Astrocyte (in vitro differentiated cells and primary cell): ENCODE results near the gene CCDC74B. TPM values are rescaled to one million over a fixed set of nuclear protein-coding genes. Genes with fewer than 3 reads are reported as not detected.
"Not testable (repeated sequence)": the region's sequence is repeated elsewhere in the genome, so short reads cannot be mapped to it uniquely, and the experiment has no call there.

Source experiments
- DNase-seq: peaks from one replicate; pipeline ENCODE4 v3.0.0-alpha.2; 2010; ENCODE audit warnings: low read depth
- FAIRE-seq: peaks from 2 replicates; lab custom pipeline; 2011; peaks lifted over from hg19 to GRCh38; lab: Jason Lieb, UNC
- H2AFZ ChIP-seq: 2 replicates; pipeline ENCODE4 v1.6.0; 2012; ENCODE audit warnings: low read depth, low read length, inconsistent platforms
- H3K27ac ChIP-seq: 2 replicates; pipeline ENCODE4 v1.5.1; 2011; ENCODE audit warnings: low read depth, low read length, inconsistent platforms
- H3K27me3 ChIP-seq: 2 replicates; pipeline ENCODE4 v1.6.0; 2011; ENCODE audit warnings: low read length, inconsistent platforms; ENCODE audit not compliant: insufficient read depth
- H3K36me3 ChIP-seq: 2 replicates; pipeline ENCODE4 v1.5.1; 2011; ENCODE audit warnings: low read length, inconsistent platforms; ENCODE audit not compliant: insufficient read depth
- H3K4me1 ChIP-seq: 2 replicates; pipeline ENCODE4 v1.5.1; 2011; ENCODE audit warnings: low read length, inconsistent platforms; ENCODE audit not compliant: insufficient read depth
- H3K4me2 ChIP-seq: 2 replicates; pipeline ENCODE4 v1.6.0; 2012; ENCODE audit warnings: low read length, inconsistent platforms
- H3K4me3 ChIP-seq: 2 replicates; pipeline ENCODE4 v1.5.1; 2011; ENCODE audit warnings: low read depth, mild to moderate bottlenecking, low read length, inconsistent platforms; ENCODE audit not compliant: insufficient read depth
- H3K79me2 ChIP-seq: 2 replicates; pipeline ENCODE4 v1.6.0; 2012; ENCODE audit warnings: mild to moderate bottlenecking, low read length, inconsistent platforms; ENCODE audit not compliant: insufficient read depth
- H3K9ac ChIP-seq: 2 replicates; pipeline ENCODE4 v1.6.0; 2012; ENCODE audit warnings: mild to moderate bottlenecking, low read length, inconsistent platforms
- H3K9me3 ChIP-seq: 2 replicates; pipeline ENCODE4 v1.5.1; 2012; ENCODE audit warnings: low read depth, mild to moderate bottlenecking, low read length, inconsistent platforms; ENCODE audit not compliant: insufficient read depth
- H4K20me1 ChIP-seq: 2 replicates; pipeline ENCODE4 v1.6.0; 2012; ENCODE audit warnings: low read length, inconsistent platforms; ENCODE audit not compliant: insufficient read depth
- H3K27ac Mint-ChIP-seq: one replicate; pipeline ENCODE4 v1.8.0; 2021; ENCODE audit warnings: mild to moderate bottlenecking, mixed read lengths; ENCODE audit not compliant: unreplicated experiment
- H3K27me3 Mint-ChIP-seq: one replicate; pipeline ENCODE4 v1.8.0; 2021; ENCODE audit warnings: low read depth, mixed read lengths; ENCODE audit not compliant: unreplicated experiment
- H3K36me3 Mint-ChIP-seq: one replicate; pipeline ENCODE4 v1.8.0; 2021; ENCODE audit warnings: low read depth, mixed read lengths; ENCODE audit not compliant: unreplicated experiment
- H3K4me1 Mint-ChIP-seq: one replicate; pipeline ENCODE4 v1.8.0; 2021; ENCODE audit warnings: low read depth, mixed read lengths; ENCODE audit not compliant: unreplicated experiment
- H3K4me3 Mint-ChIP-seq: one replicate; pipeline ENCODE4 v1.8.0; 2021; ENCODE audit warnings: mild to moderate bottlenecking, moderate library complexity, mixed read lengths; ENCODE audit not compliant: unreplicated experiment
- H3K9me3 Mint-ChIP-seq: one replicate; pipeline ENCODE4 v1.8.0; 2021; ENCODE audit warnings: mild to moderate bottlenecking, mixed read lengths; ENCODE audit not compliant: unreplicated experiment
- EZH2 ChIP-seq: IDR thresholded peaks from 2 replicates; pipeline ENCODE4 v1.6.1; 2012; ENCODE audit warnings: mild to moderate bottlenecking, low read length, inconsistent platforms; ENCODE audit not compliant: insufficient read depth
- total RNA-seq: library from RNA; stranded (reverse); gene quantifications from 2 replicates; pipeline ENCODE4 v1.2.1, GENCODE V29; 2021
- TF ChIP-seq, protein P1 (sequence below): IDR thresholded peaks from 2 replicates; pipeline ENCODE4 v1.5.1; 2011; ENCODE audit warnings: low read depth, mild to moderate bottlenecking, inconsistent platforms, low read length, moderate library complexity; ENCODE audit not compliant: insufficient read depth

CCDC74B gene
- total RNA-seq, 1 donor from 2014 or later: 3.0 TPM

DNA sequence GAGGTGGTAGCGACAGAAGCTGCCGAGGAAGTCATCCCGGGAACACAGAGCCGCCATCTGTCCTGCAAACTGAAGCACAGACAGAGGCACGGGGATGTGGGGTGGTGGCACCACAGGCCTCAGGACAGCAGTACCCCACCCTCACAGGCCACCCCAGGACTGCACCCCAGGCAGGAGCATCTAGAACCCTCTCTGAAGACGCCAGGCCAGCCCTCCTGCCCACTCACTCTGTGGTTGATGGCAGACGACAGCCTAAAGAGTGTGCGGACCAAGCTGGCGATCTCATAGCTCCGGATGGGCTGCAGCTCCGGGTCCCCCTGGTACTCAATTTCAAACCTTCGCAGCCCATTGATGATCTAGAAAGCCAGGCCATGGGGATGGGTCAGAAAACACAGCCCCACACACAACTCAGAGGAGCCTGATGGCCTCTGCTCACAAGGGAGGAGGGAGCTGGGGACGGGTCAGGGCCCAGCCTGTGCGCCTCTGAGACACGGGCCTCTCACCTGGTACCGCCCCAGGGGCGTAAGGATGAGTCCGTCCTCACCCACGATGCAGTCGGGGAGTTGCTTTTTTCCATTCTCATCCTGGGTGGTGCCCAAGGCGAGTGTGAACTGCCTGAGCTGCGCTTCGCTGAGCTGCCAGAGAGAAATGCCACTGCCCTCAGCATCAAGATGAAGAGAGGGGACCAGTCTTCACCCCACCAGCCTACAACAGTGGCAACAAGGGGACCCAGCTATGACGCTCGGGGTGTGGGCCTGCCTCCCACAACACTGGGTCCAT lies 8.1 kb upstream of the CCDC74B start:
- FAIRE-seq (no peak), DNase-seq (no peak)
- H4K20me1 ChIP-seq: no peaks in the 10 kb centered on the region
- no peaks in the 10 kb centered on the region for H3K9me3 Mint-ChIP-seq
- no peaks in the 10 kb centered on the region for H3K27me3 ChIP-seq
- no peak overlapping the region for H3K9ac ChIP-seq
- no peaks in the 10 kb centered on the region for H3K36me3 ChIP-seq
- H2AFZ ChIP-seq: no peak overlapping the region
- no peaks in the 10 kb centered on the region for H3K27me3 Mint-ChIP-seq
- H3K27ac ChIP-seq: no peak overlapping the region
- H3K4me3 Mint-ChIP-seq: no peak overlapping the region
- no peak for TF ChIP-seq EZH2
- TF ChIP-seq, protein P1, sequence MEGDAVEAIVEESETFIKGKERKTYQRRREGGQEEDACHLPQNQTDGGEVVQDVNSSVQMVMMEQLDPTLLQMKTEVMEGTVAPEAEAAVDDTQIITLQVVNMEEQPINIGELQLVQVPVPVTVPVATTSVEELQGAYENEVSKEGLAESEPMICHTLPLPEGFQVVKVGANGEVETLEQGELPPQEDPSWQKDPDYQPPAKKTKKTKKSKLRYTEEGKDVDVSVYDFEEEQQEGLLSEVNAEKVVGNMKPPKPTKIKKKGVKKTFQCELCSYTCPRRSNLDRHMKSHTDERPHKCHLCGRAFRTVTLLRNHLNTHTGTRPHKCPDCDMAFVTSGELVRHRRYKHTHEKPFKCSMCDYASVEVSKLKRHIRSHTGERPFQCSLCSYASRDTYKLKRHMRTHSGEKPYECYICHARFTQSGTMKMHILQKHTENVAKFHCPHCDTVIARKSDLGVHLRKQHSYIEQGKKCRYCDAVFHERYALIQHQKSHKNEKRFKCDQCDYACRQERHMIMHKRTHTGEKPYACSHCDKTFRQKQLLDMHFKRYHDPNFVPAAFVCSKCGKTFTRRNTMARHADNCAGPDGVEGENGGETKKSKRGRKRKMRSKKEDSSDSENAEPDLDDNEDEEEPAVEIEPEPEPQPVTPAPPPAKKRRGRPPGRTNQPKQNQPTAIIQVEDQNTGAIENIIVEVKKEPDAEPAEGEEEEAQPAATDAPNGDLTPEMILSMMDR: no peak
- no peaks in the 10 kb centered on the region for H3K4me1 Mint-ChIP-seq
- no peaks in the 10 kb centered on the region for H3K9me3 ChIP-seq
- H3K4me1 ChIP-seq: no peaks in the 10 kb centered on the region
- H3K36me3 Mint-ChIP-seq: peaks cover 7% of the 10 kb centered on the region
- no peak overlapping the region for H3K4me3 ChIP-seq
- no peak overlapping the region for H3K4me2 ChIP-seq
- H3K79me2 ChIP-seq: no peaks in the 10 kb centered on the region
- H3K27ac Mint-ChIP-seq: no peak overlapping the region

DNA sequence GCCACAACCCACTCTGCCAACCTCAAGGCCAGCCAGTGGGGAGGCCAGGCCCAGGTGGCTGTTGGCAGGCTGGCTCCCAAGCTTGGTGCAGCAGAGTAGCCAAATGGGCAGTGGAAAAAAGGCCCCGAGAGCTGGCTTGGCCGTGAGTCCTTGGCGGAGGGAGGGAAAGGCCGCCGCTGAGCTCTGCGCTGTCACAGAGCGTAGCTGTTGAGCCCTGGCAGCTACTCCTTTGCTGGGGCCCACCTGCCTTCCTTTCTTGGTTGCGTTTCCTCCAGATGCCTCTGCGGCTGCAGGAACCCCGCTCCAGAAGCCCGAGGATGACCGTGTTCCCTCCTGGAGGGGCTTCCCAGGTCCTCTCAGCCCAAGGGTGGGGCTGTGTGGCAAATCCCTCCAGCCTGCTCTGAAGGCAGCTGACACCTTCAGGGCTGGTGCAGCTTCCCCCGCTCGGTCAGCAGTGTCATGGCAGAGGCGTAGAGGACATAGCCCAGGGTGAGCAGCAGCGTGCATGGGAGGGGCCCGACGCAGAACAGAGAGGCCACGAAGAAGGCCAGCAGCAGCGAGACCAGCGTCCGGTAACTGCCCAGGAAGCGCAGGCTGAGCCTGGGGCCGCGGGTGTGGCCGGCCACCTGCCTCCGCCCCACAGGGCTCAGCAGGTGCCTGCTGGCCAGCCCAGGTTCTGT lies 7.4 kb upstream of the CCDC74B start:
- not testable (repeated sequence) for H3K27me3 ChIP-seq, H3K36me3 Mint-ChIP-seq, DNase-seq, H3K27ac ChIP-seq, H3K27me3 Mint-ChIP-seq, H3K4me1 ChIP-seq, H3K27ac Mint-ChIP-seq, H3K4me2 ChIP-seq, H2AFZ ChIP-seq, H3K9ac ChIP-seq, H3K4me1 Mint-ChIP-seq, H3K9me3 ChIP-seq, H3K4me3 Mint-ChIP-seq, H3K9me3 Mint-ChIP-seq, H4K20me1 ChIP-seq, H3K36me3 ChIP-seq, H3K4me3 ChIP-seq, FAIRE-seq, H3K79me2 ChIP-seq

DNA sequence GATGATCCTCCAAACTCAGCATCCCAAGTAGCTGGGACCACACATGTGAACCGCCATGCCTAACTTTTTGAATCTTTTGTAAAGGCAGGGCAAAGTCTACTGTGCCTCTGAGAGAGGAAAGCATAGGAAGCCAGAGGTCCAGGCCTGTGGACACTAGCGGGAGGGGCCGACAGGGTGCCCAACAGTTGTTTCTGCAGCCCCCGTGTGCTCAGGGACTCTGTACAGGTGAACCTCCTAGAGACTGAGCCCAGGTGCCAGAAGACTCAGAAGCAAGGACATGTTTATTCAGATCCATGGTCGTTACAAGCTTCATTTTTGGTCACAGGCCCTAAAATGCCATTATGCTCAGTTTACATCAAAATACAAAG lies 6.2 kb upstream of the CCDC74B start:
- H3K4me3 ChIP-seq, FAIRE-seq, H3K4me1 ChIP-seq, H3K27ac Mint-ChIP-seq, H3K27me3 ChIP-seq, H2AFZ ChIP-seq, H3K4me1 Mint-ChIP-seq, H3K4me3 Mint-ChIP-seq, H3K27ac ChIP-seq, H3K4me2 ChIP-seq, H3K9ac ChIP-seq, H4K20me1 ChIP-seq, H3K36me3 Mint-ChIP-seq, H3K27me3 Mint-ChIP-seq, H3K9me3 ChIP-seq, H3K79me2 ChIP-seq, H3K9me3 Mint-ChIP-seq, DNase-seq, H3K36me3 ChIP-seq: not testable (repeated sequence)
